ENCODE measurements around the gene RNF169.
A peak's percentile ranks its signal among the peaks of the same experiment; 100 is the strongest.

Gene RNF169

DNA sequence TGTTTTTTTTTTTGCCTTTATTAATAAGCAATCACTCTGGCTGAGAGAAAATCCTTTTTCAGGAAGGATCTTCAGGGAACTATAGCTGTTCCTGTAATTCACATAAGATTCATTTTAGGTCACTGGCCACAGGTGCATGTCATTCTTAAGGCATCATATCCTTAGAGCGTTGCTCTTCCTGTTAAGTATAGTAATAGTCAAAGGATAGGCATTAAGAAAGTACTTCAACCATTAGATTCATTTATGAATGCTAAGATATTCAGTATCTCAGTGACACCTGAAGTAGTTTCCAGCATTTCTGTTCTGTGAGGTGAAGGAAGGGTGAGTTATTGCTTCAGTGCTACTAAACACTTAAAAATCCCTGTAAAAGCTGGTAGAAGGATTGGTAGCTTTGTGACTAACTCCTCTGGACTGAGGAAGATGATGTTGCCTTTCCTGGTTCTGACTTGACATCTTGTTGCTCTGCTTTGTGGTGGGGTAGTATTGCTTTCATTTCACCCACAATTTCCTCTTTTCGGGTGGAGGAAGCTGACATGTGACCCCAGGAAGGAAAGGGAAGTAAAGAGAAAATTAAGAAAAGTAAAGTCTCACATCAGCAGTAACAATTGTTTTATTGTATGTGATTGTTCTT lies 34.7 kb downstream of the RNF169 start:
- H3K4me3 ChIP-seq (ENCODE audit: low read length): no peak overlapping the region; the same call in 1 of the 2 replicates
- H3K4me2 ChIP-seq (ENCODE audit: low read depth, low read length): peak overlapping the region; percentile 75
- H3K79me2 ChIP-seq (ENCODE audit: low read length): peaks cover 82% of the 10 kb centered on the region
- H4K20me1 ChIP-seq (ENCODE audit: insufficient read depth, low read length): no peaks in the 10 kb centered on the region
- DNase-seq: peak; percentile 50
- H3K9ac ChIP-seq (ENCODE audit: low read length): no peak overlapping the region; the same call in 1 of the 2 replicates
- peaks cover 28% of the 10 kb centered on the region for H3K4me1 ChIP-seq (ENCODE audit: low read length)
- TF ChIP-seq EZH2 (optimal IDR thresholded peaks at IDR 0.05; ENCODE audit: low read depth, low read length): no peak
- TF ChIP-seq, protein P1, sequence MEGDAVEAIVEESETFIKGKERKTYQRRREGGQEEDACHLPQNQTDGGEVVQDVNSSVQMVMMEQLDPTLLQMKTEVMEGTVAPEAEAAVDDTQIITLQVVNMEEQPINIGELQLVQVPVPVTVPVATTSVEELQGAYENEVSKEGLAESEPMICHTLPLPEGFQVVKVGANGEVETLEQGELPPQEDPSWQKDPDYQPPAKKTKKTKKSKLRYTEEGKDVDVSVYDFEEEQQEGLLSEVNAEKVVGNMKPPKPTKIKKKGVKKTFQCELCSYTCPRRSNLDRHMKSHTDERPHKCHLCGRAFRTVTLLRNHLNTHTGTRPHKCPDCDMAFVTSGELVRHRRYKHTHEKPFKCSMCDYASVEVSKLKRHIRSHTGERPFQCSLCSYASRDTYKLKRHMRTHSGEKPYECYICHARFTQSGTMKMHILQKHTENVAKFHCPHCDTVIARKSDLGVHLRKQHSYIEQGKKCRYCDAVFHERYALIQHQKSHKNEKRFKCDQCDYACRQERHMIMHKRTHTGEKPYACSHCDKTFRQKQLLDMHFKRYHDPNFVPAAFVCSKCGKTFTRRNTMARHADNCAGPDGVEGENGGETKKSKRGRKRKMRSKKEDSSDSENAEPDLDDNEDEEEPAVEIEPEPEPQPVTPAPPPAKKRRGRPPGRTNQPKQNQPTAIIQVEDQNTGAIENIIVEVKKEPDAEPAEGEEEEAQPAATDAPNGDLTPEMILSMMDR (IDR thresholded peaks at IDR 0.05; ENCODE audit: low read length): no peak
- no peak for TF ChIP-seq EZH2phosphoT487 (IDR thresholded peaks at IDR 0.05; ENCODE audit: low read length)
- no peaks in the 10 kb centered on the region for H3K36me3 ChIP-seq (replicated peaks; ENCODE audit: insufficient read depth, low read length)
- no peak overlapping the region for H2AFZ ChIP-seq (ENCODE audit: low read length)
- H3K27me3 ChIP-seq (replicated peaks; ENCODE audit: insufficient read depth, low read length): no peaks in the 10 kb centered on the region
- no peaks in the 10 kb centered on the region for H3K9me2 ChIP-seq (replicated peaks; ENCODE audit: insufficient read depth, low read length)
- peaks cover 15% of the 10 kb centered on the region for H3F3A ChIP-seq (ENCODE audit: insufficient read depth, low read length)
- no peaks in the 10 kb centered on the region for H3K9me3 ChIP-seq (replicated peaks; ENCODE audit: insufficient read depth, low read length)
- peak overlapping the region; percentile 66; the same call in 1 of the 2 replicates for H3K27ac ChIP-seq (ENCODE audit: low read length)

DNA sequence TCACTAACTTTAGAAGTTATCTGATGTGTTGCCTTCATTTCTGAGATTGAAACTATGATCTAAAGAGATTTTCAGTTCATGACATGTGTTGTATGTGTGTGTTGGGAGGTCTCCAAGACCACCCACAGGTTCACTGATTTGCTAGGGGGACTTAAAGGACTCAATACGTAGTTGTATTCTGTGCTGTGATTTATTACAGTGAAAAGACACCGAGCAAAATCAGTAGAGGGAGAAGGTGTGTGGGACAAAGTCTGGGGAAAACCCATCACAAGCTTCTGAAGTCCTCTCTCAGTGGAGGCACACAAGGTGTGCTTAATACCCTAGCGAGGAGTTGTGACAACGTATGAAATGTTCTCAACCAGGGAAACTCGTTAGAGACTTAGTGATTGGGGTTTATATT lies 35.6 kb downstream of the RNF169 start:
- Histone ChIP-seq H3K27ac (ENCODE audit: low read length) (no peak overlapping the region), H3K9me3 (replicated peaks; ENCODE audit: insufficient read depth, low read length) (no peaks in the 10 kb centered on the region), H3K9me2 (replicated peaks; ENCODE audit: insufficient read depth, low read length) (no peaks in the 10 kb centered on the region), H3K4me2 (ENCODE audit: low read depth, low read length) (0 out of 2 replicates have a peak overlapping the region, but pooled peaks have one; percentile 2), H4K20me1 (ENCODE audit: insufficient read depth, low read length) (no peaks in the 10 kb centered on the region), H3K4me1 (ENCODE audit: low read length) (peaks cover 28% of the 10 kb centered on the region), H3K79me2 (ENCODE audit: low read length) (peaks cover 73% of the 10 kb centered on the region), H3F3A (ENCODE audit: insufficient read depth, low read length) (peaks cover 15% of the 10 kb centered on the region), H3K9ac (ENCODE audit: low read length) (no peak overlapping the region), H3K4me3 (ENCODE audit: low read length) (no peak overlapping the region), H2AFZ (ENCODE audit: low read length) (no peak overlapping the region), H3K27me3 (replicated peaks; ENCODE audit: insufficient read depth, low read length) (no peaks in the 10 kb centered on the region), H3K36me3 (replicated peaks; ENCODE audit: insufficient read depth, low read length) (no peaks in the 10 kb centered on the region)
- DNase-seq: no peak
- TF ChIP-seq EZH2phosphoT487 (IDR thresholded peaks at IDR 0.05; ENCODE audit: low read length): no peak
- TF ChIP-seq, protein P1 (IDR thresholded peaks at IDR 0.05; ENCODE audit: low read length): no peak
- no peak for TF ChIP-seq EZH2 (optimal IDR thresholded peaks at IDR 0.05; ENCODE audit: low read depth, low read length)

DNA sequence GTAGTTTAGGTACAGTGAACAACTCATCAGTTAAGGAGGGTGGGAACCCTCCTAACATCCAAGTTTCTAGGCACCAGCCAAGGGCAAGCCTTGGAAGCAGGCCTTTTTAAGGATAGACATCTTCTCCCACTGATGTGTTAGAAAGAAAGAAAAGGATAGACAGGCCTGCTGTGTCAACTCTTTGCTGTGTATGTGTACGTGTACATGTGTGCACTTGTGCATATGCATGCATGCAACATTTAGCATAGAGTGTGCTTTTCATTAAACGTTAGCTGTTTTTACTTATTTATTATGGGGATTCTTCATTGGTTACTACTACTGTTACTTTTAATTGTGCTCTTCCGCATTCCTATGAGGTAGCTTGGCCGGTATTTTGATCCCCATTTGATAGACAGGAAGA lies 36.1 kb downstream of the RNF169 start:
- H3K9me3 ChIP-seq (replicated peaks; ENCODE audit: insufficient read depth, low read length): no peaks in the 10 kb centered on the region
- H3K4me2 ChIP-seq (ENCODE audit: low read depth, low read length): no peak overlapping the region
- H3K9me2 ChIP-seq (replicated peaks; ENCODE audit: insufficient read depth, low read length): no peaks in the 10 kb centered on the region
- H2AFZ ChIP-seq (ENCODE audit: low read length): no peak overlapping the region
- TF ChIP-seq, protein P1 (IDR thresholded peaks at IDR 0.05; ENCODE audit: low read length): no peak
- TF ChIP-seq EZH2phosphoT487 (IDR thresholded peaks at IDR 0.05; ENCODE audit: low read length) (no peak), EZH2 (optimal IDR thresholded peaks at IDR 0.05; ENCODE audit: low read depth, low read length) (no peak)
- no peak overlapping the region for H3K27ac ChIP-seq (ENCODE audit: low read length)
- H3K79me2 ChIP-seq (ENCODE audit: low read length): peaks cover 69% of the 10 kb centered on the region
- H3K4me3 ChIP-seq (ENCODE audit: low read length): no peak overlapping the region
- DNase-seq: no peak
- H3K9ac ChIP-seq (ENCODE audit: low read length): no peak overlapping the region
- no peaks in the 10 kb centered on the region for H4K20me1 ChIP-seq (ENCODE audit: insufficient read depth, low read length)
- H3F3A ChIP-seq (ENCODE audit: insufficient read depth, low read length): peaks cover 15% of the 10 kb centered on the region
- no peaks in the 10 kb centered on the region for H3K27me3 ChIP-seq (replicated peaks; ENCODE audit: insufficient read depth, low read length)
- H3K36me3 ChIP-seq (replicated peaks; ENCODE audit: insufficient read depth, low read length): peaks cover under 1% of the 10 kb centered on the region; the same call in 1 of the 2 replicates
- peaks cover 28% of the 10 kb centered on the region for H3K4me1 ChIP-seq (ENCODE audit: low read length)

Data from MM.1S (cell line).